ACHN (cell line): ENCODE measurements around the gene CDKAL1.
"Not testable (repeated sequence)": the region's sequence is repeated elsewhere in the genome, so short reads cannot be mapped to it uniquely, and the experiment has no call there.

Experiments
- DNase-seq: peaks from one replicate; pipeline ENCODE4 v3.0.0-alpha.2; 2015
- in situ Hi-C: cut with HindIII; loops from 2 replicates; pipeline ENCODE4 v1.10.0; 2017; ENCODE audit warnings: low sequenced_read_pairs, low pct_ligation_motif_present, low pct_unique_long_range_greater_than_20kb

CDKAL1 gene

GRCh38 chr6:20711518-20711917, 177.3 kb downstream of the CDKAL1 start:
- in situ Hi-C loops, result no loop called here
- DNase-seq, result no peak

GRCh38 chr6:20712011-20712410, 177.8 kb downstream of the CDKAL1 start:
- DNase-seq, result no peak
- in situ Hi-C loops, result no loop called here

GRCh38 chr6:20715135-20715806, 181.0 kb downstream of the CDKAL1 start:
- in situ Hi-C loops, result no loop called here
- no peak for DNase-seq

GRCh38 chr6:20716865-20717264, 182.6 kb downstream of the CDKAL1 start:
- in situ Hi-C loops, result no loop called here
- DNase-seq, result no peak

GRCh38 chr6:20717743-20718142, 183.5 kb downstream of the CDKAL1 start:
- in situ Hi-C loops, result no loop called here

GRCh38 chr6:20718705-20719653, 184.7 kb downstream of the CDKAL1 start:
- no peak for DNase-seq
- in situ Hi-C loops, result no loop called here

More at GRCh38 chr6:20717743-20718142, 183.5 kb downstream of the CDKAL1 start:
- DNase-seq, result no peak

GRCh38 chr6:20719980-20720379, 185.7 kb downstream of the CDKAL1 start:
- in situ Hi-C loops, result no loop called here
- no peak for DNase-seq

GRCh38 chr6:20721121-20721520, 186.9 kb downstream of the CDKAL1 start:
- in situ Hi-C loops, DNase-seq: not testable (repeated sequence)

GRCh38 chr6:20722455-20722854, 188.2 kb downstream of the CDKAL1 start:
- in situ Hi-C loops, result no loop called here
- DNase-seq, result no peak

- DNase-seq, result no peak
- in situ Hi-C loops, result no loop called here
These were observed 189.0 kb downstream of the CDKAL1 start for GRCh38 chr6:20723236-20723635.

- DNase-seq, result no peak
- in situ Hi-C loops, result no loop called here
These were observed 190.4 kb downstream of the CDKAL1 start for GRCh38 chr6:20724443-20725190.

- DNase-seq, result not testable (repeated sequence)
These were observed 191.0 kb downstream of the CDKAL1 start for GRCh38 chr6:20725235-20725634.

GRCh38 chr6:20729086-20729485, 194.8 kb downstream of the CDKAL1 start:
- in situ Hi-C loops, result no loop called here
- no peak for DNase-seq

More at GRCh38 chr6:20725235-20725634, 191.0 kb downstream of the CDKAL1 start:
- in situ Hi-C loops, result not testable (repeated sequence)

- DNase-seq, in situ Hi-C loops: not testable (repeated sequence)
These were observed 198.1 kb downstream of the CDKAL1 start for GRCh38 chr6:20732362-20732761.

- in situ Hi-C loops, result no loop called here
- no peak for DNase-seq
These were observed 198.6 kb downstream of the CDKAL1 start for GRCh38 chr6:20732896-20733295.

GRCh38 chr6:20737912-20738311, 203.7 kb downstream of the CDKAL1 start:
- in situ Hi-C loops, result no loop called here
- no peak for DNase-seq

- in situ Hi-C loops, result no loop called here
- DNase-seq, result no peak
These were observed 205.8 kb downstream of the CDKAL1 start for GRCh38 chr6:20740088-20740487.

- in situ Hi-C loops, result no loop called here
- no peak for DNase-seq
These were observed 206.5 kb downstream of the CDKAL1 start for GRCh38 chr6:20740727-20741126.

- in situ Hi-C loops, result no loop called here
- DNase-seq, result no peak
These were observed 207.2 kb downstream of the CDKAL1 start for GRCh38 chr6:20741490-20741889.
